DMS153 treated with DMSO at 0.1 percent for 48 hours (cell line): Measurements from ENCODE around the gene SERPING1.

Experiments used
- DNase-seq: peaks from one replicate; lab custom pipeline; 2025; ENCODE audit not compliant: unreplicated experiment; lab: John Stamatoyannopoulos, UW

Gene SERPING1

GRCh38 chr11:57597461-57597915 lies at the start of gene SERPING1:
Gene SERPING1, plus strand, starts transcription at chr11:57597685. Its CDS starts 586 bp downstream, at chr11:57598271.
- DNase-seq, result no peak

- DNase-seq, result no peak
Observed at GRCh38 chr11:57547854-57548377, 49.6 kb upstream of the SERPING1 start.

GRCh38 chr11:57549983-57550382 lies 47.5 kb upstream of the SERPING1 start:
- DNase-seq, result no peak

- no peak for DNase-seq
Observed at GRCh38 chr11:57551941-57552340, 45.5 kb upstream of the SERPING1 start.

GRCh38 chr11:57552479-57552878 lies 45.0 kb upstream of the SERPING1 start:
- DNase-seq, result no peak

- no peak for DNase-seq
Observed at GRCh38 chr11:57555393-57555792, 42.1 kb upstream of the SERPING1 start.

- DNase-seq, result no peak
Observed at GRCh38 chr11:57556041-57556440, 41.4 kb upstream of the SERPING1 start.

GRCh38 chr11:57560146-57560545 lies 37.3 kb upstream of the SERPING1 start:
- no peak for DNase-seq

- DNase-seq, result no peak
Observed at GRCh38 chr11:57562596-57562995, 34.9 kb upstream of the SERPING1 start.

- peak; percentile 45 for DNase-seq
Observed at GRCh38 chr11:57566005-57566904, 31.2 kb upstream of the SERPING1 start.

- no peak for DNase-seq
Observed at GRCh38 chr11:57566905-57567514, 30.5 kb upstream of the SERPING1 start.

- peak; percentile 34 for DNase-seq
Observed at GRCh38 chr11:57567515-57568329, 29.8 kb upstream of the SERPING1 start, which contains the start of gene UBE2L6. Gene UBE2L6, minus strand, starts transcription at chr11:57567672. Its CDS starts 61 bp downstream, at chr11:57567611.

GRCh38 chr11:57568330-57568766 lies 29.1 kb upstream of the SERPING1 start:
- DNase-seq, result no peak

GRCh38 chr11:57571606-57572005 lies 25.9 kb upstream of the SERPING1 start:
- DNase-seq, result no peak

GRCh38 chr11:57574061-57574460 lies 23.4 kb upstream of the SERPING1 start:
- no peak for DNase-seq

- no peak for DNase-seq
Observed at GRCh38 chr11:57584341-57584740, 13.1 kb upstream of the SERPING1 start.

GRCh38 chr11:57585301-57585700 lies 12.2 kb upstream of the SERPING1 start:
- DNase-seq, result no peak

GRCh38 chr11:57586711-57587245 lies 10.7 kb upstream of the SERPING1 start:
- no peak for DNase-seq

GRCh38 chr11:57588046-57588710 lies 9.3 kb upstream of the SERPING1 start:
- DNase-seq, result no peak

GRCh38 chr11:57596266-57596885 lies 1.1 kb upstream of the SERPING1 start:
- DNase-seq, result no peak
